Calu3 (cell line): Measurements from ENCODE around the gene DNAI2. TPM values are rescaled to one million over a fixed set of nuclear protein-coding genes. Genes with fewer than 3 reads are reported as not detected.

ENCODE experiments used
- BruUV-seq: library from RNA; stranded (reverse); fragments of 400-500 nt; replicated peaks from 2 replicates; lab custom pipeline; 2021; lab: Mats Ljungman, UMichigan
- CTCF ChIA-PET: fragments of 300-600 bp; sonication (Branson Sonifier 250); formaldehyde crosslinking; loops from one replicate; lab custom pipeline; 2022; ENCODE audit warnings: antibody characterized with exemption; lab: Charles Lee
- DNase-seq: peaks from one replicate; pipeline ENCODE4 v3.0.0; 2022
- H3K27ac Mint-ChIP-seq: one replicate; pipeline ENCODE4 v1.8.0; 2022; ENCODE audit warnings: mixed read lengths; ENCODE audit not compliant: unreplicated experiment
- H3K27me3 Mint-ChIP-seq: one replicate; pipeline ENCODE4 v1.8.0; 2022; ENCODE audit warnings: mixed read lengths; ENCODE audit not compliant: unreplicated experiment
- H3K36me3 Mint-ChIP-seq: one replicate; pipeline ENCODE4 v1.8.0; 2022; ENCODE audit warnings: mild to moderate bottlenecking, moderate library complexity, mixed read lengths; ENCODE audit not compliant: insufficient read depth, unreplicated experiment
- H3K4me1 Mint-ChIP-seq: one replicate; pipeline ENCODE4 v1.8.0; 2022; ENCODE audit warnings: mild to moderate bottlenecking, low read depth, mixed read lengths; ENCODE audit not compliant: unreplicated experiment
- H3K4me3 Mint-ChIP-seq: one replicate; pipeline ENCODE4 v1.8.0; 2022; ENCODE audit warnings: mild to moderate bottlenecking, low read depth, moderate library complexity, mixed read lengths; ENCODE audit not compliant: unreplicated experiment
- H3K9me3 Mint-ChIP-seq: one replicate; pipeline ENCODE4 v1.8.0; 2022; ENCODE audit warnings: low read depth, mixed read lengths; ENCODE audit not compliant: unreplicated experiment
- intact Hi-C: fragments of 100-400 bp; cut with micrococcal nuclease; formaldehyde crosslinking; loops from one replicate; pipeline ENCODE4 v1.10.0; 2022; ENCODE audit not compliant: unreplicated experiment
- total RNA-seq: library from RNA; stranded (reverse); gene quantifications from 2 replicates; pipeline ENCODE4 v1.2.3, GENCODE V29; 2022
- TF ChIP-seq, protein P1 (sequence below): fragments of 200-600 bp; IDR thresholded peaks from one replicate; pipeline ENCODE4 v1.8.0; 2022; ENCODE audit warnings: antibody characterized with exemption; ENCODE audit not compliant: unreplicated experiment

Gene DNAI2
- total RNA-seq, 1 experiment from 2014 or later = not detected

DNA sequence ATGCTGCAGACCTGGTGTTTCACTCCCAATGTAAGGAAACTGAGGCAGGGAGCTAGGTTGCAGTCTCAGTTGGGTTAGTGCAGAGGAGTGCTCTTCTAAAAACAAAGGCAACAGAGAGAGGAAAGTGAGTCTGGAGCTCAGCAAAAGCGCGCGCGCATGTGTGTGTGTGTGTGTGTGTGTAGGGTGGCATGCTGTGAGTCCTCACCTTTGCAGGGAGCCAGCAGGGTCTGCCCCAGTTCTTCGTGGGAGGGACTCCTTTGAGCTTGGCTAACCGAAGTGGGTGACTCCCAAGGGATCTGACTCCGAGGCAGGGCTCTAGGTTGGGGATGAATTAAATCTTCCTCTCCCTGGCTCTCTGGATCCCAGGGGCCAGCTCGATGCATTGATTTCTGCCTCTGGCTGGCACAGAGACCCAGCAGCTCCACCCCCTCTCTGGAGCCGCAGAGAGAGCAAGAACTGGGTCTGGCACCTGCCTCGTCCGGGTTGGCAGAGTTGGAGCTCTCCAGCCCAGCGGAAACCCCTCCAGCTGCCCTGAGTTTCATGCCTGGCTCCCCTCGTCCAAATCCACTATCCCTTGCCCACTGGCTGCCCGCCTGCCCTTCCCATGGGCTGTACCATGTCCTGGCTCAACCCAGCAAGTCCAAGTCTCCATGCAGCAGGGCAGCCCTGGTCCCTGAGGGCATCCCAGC lies 88.9 kb downstream of the DNAI2 start:
- H3K9me3 Mint-ChIP-seq = no peaks in the 10 kb centered on the region
- H3K36me3 Mint-ChIP-seq = no peaks in the 10 kb centered on the region
- TF ChIP-seq, protein P1, sequence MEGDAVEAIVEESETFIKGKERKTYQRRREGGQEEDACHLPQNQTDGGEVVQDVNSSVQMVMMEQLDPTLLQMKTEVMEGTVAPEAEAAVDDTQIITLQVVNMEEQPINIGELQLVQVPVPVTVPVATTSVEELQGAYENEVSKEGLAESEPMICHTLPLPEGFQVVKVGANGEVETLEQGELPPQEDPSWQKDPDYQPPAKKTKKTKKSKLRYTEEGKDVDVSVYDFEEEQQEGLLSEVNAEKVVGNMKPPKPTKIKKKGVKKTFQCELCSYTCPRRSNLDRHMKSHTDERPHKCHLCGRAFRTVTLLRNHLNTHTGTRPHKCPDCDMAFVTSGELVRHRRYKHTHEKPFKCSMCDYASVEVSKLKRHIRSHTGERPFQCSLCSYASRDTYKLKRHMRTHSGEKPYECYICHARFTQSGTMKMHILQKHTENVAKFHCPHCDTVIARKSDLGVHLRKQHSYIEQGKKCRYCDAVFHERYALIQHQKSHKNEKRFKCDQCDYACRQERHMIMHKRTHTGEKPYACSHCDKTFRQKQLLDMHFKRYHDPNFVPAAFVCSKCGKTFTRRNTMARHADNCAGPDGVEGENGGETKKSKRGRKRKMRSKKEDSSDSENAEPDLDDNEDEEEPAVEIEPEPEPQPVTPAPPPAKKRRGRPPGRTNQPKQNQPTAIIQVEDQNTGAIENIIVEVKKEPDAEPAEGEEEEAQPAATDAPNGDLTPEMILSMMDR = no peak
- no peak for DNase-seq
- no TSS peak for BruUV-seq
- CTCF ChIA-PET = interaction anchor here (0.5 to 1.2 kb wide), 6 partner anchors 11 to 374 kb away, joined by 3 to 4 read pairs (median 4); partner anchors contain the start of gene CD300LB
- peaks cover 100% of the 10 kb centered on the region for H3K27me3 Mint-ChIP-seq
- no peak overlapping the region for H3K4me3 Mint-ChIP-seq
- intact Hi-C loops = no loop called here
- no peak overlapping the region for H3K27ac Mint-ChIP-seq
- H3K4me1 Mint-ChIP-seq = no peaks in the 10 kb centered on the region

Other genes with a start within 250 kb of the DNAI2 start
- 708 and 725 TPM in 2 replicates for gene RPL38, start 70.6 kb upstream of the DNAI2 start, total RNA-seq
- gene TTYH2, start 60.7 kb upstream of the DNAI2 start, total RNA-seq = 0.28 and 0.81 TPM in 2 replicates
- not detected in 2 replicates for gene KIF19, start 52.0 kb downstream of the DNAI2 start, total RNA-seq
- gene BTBD17, start 87.6 kb downstream of the DNAI2 start, total RNA-seq = not detected in 2 replicates
- gene GPR142, start 93.3 kb downstream of the DNAI2 start, total RNA-seq = not detected in 2 replicates
- 37.3 and 48.7 TPM in 2 replicates for gene GPRC5C, start 157.9 kb downstream of the DNAI2 start, total RNA-seq
- gene CD300A, start 192.4 kb downstream of the DNAI2 start, total RNA-seq = 0.45 TPM in 1 of 2 replicates, not detected in the other